Liver (tissue), 9 donors: ENCODE measurements around the gene SS18L1. TPM values are rescaled to one million over a fixed set of nuclear protein-coding genes. Genes with fewer than 3 reads are reported as not detected.

Experiments used
- DNase-seq: peaks from one replicate; pipeline ENCODE4 v3.0.0-alpha.2; 2017; ENCODE audit warnings: low spot score
- H3K27ac ChIP-seq, 2 donors: one replicate each; pipeline ENCODE4 v1.7.0; 2013; ENCODE audit warnings: inconsistent platforms in 2 of 2, low read length in 2 of 2, control low read depth in 1 of 2, low read depth in 1 of 2, mild to moderate bottlenecking in 1 of 2
- H3K27me3 ChIP-seq, 4 donors: one replicate each; pipeline versions ENCODE4 v1.6.1 to v1.7.0; 2013; ENCODE audit warnings: low read length in 3 of 4, inconsistent platforms in 1 of 4, mild to moderate bottlenecking in 1 of 4, moderate library complexity in 1 of 4; ENCODE audit not compliant: control insufficient read depth in 4 of 4, insufficient read depth in 4 of 4
- H3K36me3 ChIP-seq, 4 donors: one replicate each; pipeline versions ENCODE4 v1.6.1 to v1.7.0; 2013; ENCODE audit warnings: low read length in 3 of 4, mild to moderate bottlenecking in 3 of 4, low read depth in 1 of 4, moderate library complexity in 1 of 4; ENCODE audit not compliant: control insufficient read depth in 4 of 4, insufficient read depth in 3 of 4
- H3K4me1 ChIP-seq, 4 donors: one replicate each; pipeline versions ENCODE4 v1.6.1 to v1.7.0; 2013; ENCODE audit warnings: low read length in 3 of 4, mild to moderate bottlenecking in 3 of 4, moderate library complexity in 1 of 4; ENCODE audit not compliant: control insufficient read depth in 4 of 4, insufficient read depth in 4 of 4
- H3K4me3 ChIP-seq, 3 donors: one replicate each; pipeline versions ENCODE4 v1.6.1 to v1.7.0; 2013; ENCODE audit warnings: low read length in 3 of 3, control low read depth in 1 of 3, low read depth in 1 of 3, mild to moderate bottlenecking in 1 of 3
- H3K9ac ChIP-seq, 2 donors: one replicate each; pipeline ENCODE4 v1.7.0; 2013; ENCODE audit warnings: low read length in 2 of 2, mild to moderate bottlenecking in 2 of 2, moderate library complexity in 2 of 2, control low read depth in 1 of 2, low read depth in 1 of 2
- H3K9me3 ChIP-seq, 4 donors: one replicate each; pipeline versions ENCODE4 v1.6.1 to v1.7.0; 2013; ENCODE audit warnings: low read length in 3 of 4; ENCODE audit not compliant: control insufficient read depth in 4 of 4
- EGR1 ChIP-seq, 2 donors: IDR thresholded peaks; 2 replicates each; pipeline ENCODE4 v1.6.1; 2016 to 2018; ENCODE audit warnings: antibody characterized with exemption in 2 of 2, low read depth in 2 of 2
- FOXA1 ChIP-seq: IDR thresholded peaks from 2 replicates; pipeline ENCODE4 v1.6.1; 2016; ENCODE audit warnings: antibody characterized with exemption
- GABPA ChIP-seq, 2 donors: IDR thresholded peaks in 1 of 2; conservative IDR thresholded peaks in 1 of 2; 2 replicates each; pipeline ENCODE4 v1.6.1; 2016; ENCODE audit warnings: antibody characterized with exemption in 2 of 2, mild to moderate bottlenecking in 1 of 2, moderate library complexity in 1 of 2
- HNF4A ChIP-seq, 2 donors: conservative IDR thresholded peaks; 2 replicates each; pipeline ENCODE4 v1.6.1; 2016; ENCODE audit warnings: antibody characterized with exemption in 2 of 2, mild to moderate bottlenecking in 2 of 2
- NR2F2 ChIP-seq: IDR thresholded peaks from 2 replicates; pipeline ENCODE4 v1.6.1; 2016; ENCODE audit warnings: antibody characterized with exemption
- RXRA ChIP-seq, 2 donors: IDR thresholded peaks; 2 replicates each; pipeline ENCODE4 v1.6.1; 2017 to 2018; ENCODE audit warnings: antibody characterized with exemption in 2 of 2, mild to moderate bottlenecking in 1 of 2
- SP1 ChIP-seq: IDR thresholded peaks from 2 replicates; pipeline ENCODE4 v1.6.1; 2018; ENCODE audit warnings: antibody characterized with exemption, mild to moderate bottlenecking
- TAF1 ChIP-seq: conservative IDR thresholded peaks from 2 replicates; pipeline ENCODE4 v1.6.1; 2016; ENCODE audit warnings: antibody characterized with exemption, mild to moderate bottlenecking
- YY1 ChIP-seq: IDR thresholded peaks from 2 replicates; pipeline ENCODE4 v1.6.1; 2016; ENCODE audit warnings: antibody characterized with exemption, mild to moderate bottlenecking
- WGBS: extraction: QIAGEN DNeasy Blood & Tissue Kit; methylation state at CpG from one replicate; pipeline ENCODE4 v1.1.7; 2013; 5-methylcytosine and 5-hydroxymethylcytosine counted together
- polyA plus RNA-seq, 2 donors: library from polyadenylated mRNA; stranded (reverse) in 1 of 2; unstranded in 1 of 2; fragments of 200-250 nt in 1 of 2; fragments of >200 nt in 1 of 2; fragmentation: Nextera tagmentation in 1 of 2; extraction: Ambion mirVana in 1 of 2; gene quantifications; one replicate each; pipeline versions ENCODE4 v1.2.1 to v1.2.3, GENCODE V29; 2013 to 2015
- total RNA-seq, 2 donors: library from RNA; depleted of rRNA; stranded (reverse); fragments of >200 nt; gene quantifications; one replicate each; pipeline ENCODE4 v1.2.3, GENCODE V29; 2014
- TF ChIP-seq, protein P1 (sequence below): IDR thresholded peaks from 2 replicates; pipeline ENCODE4 v1.6.1; 2016; ENCODE audit warnings: antibody characterized with exemption, mild to moderate bottlenecking
- TF ChIP-seq, protein P2 (sequence below): IDR thresholded peaks from 2 replicates; pipeline ENCODE4 v1.6.1; 2016; ENCODE audit warnings: antibody characterized with exemption
- TF ChIP-seq, protein P3 (sequence below): fragments of 150-350 bp; IDR thresholded peaks from 2 replicates; pipeline ENCODE4 v1.5.1; 2017; ENCODE audit warnings: improper control_type of control experiment, low read depth, low read length; ENCODE audit not compliant: missing input control
- TF ChIP-seq, protein P4 (sequence below): IDR thresholded peaks from 2 replicates; pipeline ENCODE4 v1.6.1; 2016; ENCODE audit warnings: antibody characterized with exemption
- donor health status: healthy.
- donor health status: healthy.
- donor health status: healthy.
- donor health status: healthy.
- donor health status: healthy.

The SS18L1 gene
- total and polyA plus RNA-seq, 4 donors, result 6.1 to 24.3 (median 16.7) TPM

DNA sequence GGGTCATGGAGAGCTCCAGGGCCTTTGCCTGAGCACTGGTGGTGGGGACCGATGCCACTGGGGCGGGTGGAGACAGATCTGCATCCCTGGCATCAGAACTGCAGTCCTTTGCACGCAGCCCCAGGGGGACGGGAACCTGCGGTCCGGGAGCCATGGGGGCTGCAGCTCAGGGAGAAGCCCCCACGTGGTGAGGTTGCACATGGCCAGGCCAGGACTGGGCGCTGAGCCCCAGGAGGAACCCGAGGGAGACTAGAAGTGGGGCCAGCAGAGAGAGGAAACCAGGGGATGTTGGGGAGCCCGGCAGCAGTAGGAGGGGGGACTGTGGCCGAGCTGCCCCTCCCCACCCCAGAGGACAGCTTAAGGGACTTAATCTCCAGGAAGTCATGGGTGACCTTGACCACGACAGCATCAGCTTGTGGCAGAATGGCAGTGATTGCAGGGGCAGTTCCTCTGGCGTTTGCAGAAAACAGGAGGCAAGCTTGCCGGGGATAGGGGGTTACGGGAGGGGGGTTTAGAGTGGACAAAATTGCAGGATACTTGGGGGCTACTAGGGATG, 39.3 kb upstream of the SS18L1 start:
- no peak for DNase-seq
- Histone ChIP-seq H3K9ac (no peak overlapping the region), H3K4me1 (no peaks in the 10 kb centered on the region), H3K27me3 (peaks cover 0 to 4% (median 1%) of the 10 kb centered on the region in 4 donors), H3K36me3 (no peaks in the 10 kb centered on the region), H3K27ac (no peak overlapping the region), H3K9me3 (peaks cover 12 to 28% (median 22%) of the 10 kb centered on the region in 4 donors), H3K4me3 (no peak overlapping the region)
- 48% methylated on average over 15 of the region's 15 CpGs for WGBS
- TF ChIP-seq, protein P1, sequence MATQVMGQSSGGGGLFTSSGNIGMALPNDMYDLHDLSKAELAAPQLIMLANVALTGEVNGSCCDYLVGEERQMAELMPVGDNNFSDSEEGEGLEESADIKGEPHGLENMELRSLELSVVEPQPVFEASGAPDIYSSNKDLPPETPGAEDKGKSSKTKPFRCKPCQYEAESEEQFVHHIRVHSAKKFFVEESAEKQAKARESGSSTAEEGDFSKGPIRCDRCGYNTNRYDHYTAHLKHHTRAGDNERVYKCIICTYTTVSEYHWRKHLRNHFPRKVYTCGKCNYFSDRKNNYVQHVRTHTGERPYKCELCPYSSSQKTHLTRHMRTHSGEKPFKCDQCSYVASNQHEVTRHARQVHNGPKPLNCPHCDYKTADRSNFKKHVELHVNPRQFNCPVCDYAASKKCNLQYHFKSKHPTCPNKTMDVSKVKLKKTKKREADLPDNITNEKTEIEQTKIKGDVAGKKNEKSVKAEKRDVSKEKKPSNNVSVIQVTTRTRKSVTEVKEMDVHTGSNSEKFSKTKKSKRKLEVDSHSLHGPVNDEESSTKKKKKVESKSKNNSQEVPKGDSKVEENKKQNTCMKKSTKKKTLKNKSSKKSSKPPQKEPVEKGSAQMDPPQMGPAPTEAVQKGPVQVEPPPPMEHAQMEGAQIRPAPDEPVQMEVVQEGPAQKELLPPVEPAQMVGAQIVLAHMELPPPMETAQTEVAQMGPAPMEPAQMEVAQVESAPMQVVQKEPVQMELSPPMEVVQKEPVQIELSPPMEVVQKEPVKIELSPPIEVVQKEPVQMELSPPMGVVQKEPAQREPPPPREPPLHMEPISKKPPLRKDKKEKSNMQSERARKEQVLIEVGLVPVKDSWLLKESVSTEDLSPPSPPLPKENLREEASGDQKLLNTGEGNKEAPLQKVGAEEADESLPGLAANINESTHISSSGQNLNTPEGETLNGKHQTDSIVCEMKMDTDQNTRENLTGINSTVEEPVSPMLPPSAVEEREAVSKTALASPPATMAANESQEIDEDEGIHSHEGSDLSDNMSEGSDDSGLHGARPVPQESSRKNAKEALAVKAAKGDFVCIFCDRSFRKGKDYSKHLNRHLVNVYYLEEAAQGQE, result no peak
- TF ChIP-seq, protein P2, sequence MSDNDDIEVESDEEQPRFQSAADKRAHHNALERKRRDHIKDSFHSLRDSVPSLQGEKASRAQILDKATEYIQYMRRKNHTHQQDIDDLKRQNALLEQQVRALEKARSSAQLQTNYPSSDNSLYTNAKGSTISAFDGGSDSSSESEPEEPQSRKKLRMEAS, result no peak
- TF ChIP-seq SP1, result no peak
- TF ChIP-seq YY1, result no peak
- TF ChIP-seq TAF1, result no peak
- TF ChIP-seq HNF4A (conservative IDR thresholded peaks at IDR 0.05), result no peak
- no peak for TF ChIP-seq NR2F2
- TF ChIP-seq GABPA (IDR thresholded peaks at IDR 0.05 in 1 of 2, conservative IDR thresholded peaks at IDR 0.05 in 1 of 2), result no peak
- TF ChIP-seq, protein P3, sequence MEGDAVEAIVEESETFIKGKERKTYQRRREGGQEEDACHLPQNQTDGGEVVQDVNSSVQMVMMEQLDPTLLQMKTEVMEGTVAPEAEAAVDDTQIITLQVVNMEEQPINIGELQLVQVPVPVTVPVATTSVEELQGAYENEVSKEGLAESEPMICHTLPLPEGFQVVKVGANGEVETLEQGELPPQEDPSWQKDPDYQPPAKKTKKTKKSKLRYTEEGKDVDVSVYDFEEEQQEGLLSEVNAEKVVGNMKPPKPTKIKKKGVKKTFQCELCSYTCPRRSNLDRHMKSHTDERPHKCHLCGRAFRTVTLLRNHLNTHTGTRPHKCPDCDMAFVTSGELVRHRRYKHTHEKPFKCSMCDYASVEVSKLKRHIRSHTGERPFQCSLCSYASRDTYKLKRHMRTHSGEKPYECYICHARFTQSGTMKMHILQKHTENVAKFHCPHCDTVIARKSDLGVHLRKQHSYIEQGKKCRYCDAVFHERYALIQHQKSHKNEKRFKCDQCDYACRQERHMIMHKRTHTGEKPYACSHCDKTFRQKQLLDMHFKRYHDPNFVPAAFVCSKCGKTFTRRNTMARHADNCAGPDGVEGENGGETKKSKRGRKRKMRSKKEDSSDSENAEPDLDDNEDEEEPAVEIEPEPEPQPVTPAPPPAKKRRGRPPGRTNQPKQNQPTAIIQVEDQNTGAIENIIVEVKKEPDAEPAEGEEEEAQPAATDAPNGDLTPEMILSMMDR, result no peak
- no peak for TF ChIP-seq EGR1 (IDR thresholded peaks at IDR 0.05; ENCODE audit: low read depth in 2 of 2)

DNA sequence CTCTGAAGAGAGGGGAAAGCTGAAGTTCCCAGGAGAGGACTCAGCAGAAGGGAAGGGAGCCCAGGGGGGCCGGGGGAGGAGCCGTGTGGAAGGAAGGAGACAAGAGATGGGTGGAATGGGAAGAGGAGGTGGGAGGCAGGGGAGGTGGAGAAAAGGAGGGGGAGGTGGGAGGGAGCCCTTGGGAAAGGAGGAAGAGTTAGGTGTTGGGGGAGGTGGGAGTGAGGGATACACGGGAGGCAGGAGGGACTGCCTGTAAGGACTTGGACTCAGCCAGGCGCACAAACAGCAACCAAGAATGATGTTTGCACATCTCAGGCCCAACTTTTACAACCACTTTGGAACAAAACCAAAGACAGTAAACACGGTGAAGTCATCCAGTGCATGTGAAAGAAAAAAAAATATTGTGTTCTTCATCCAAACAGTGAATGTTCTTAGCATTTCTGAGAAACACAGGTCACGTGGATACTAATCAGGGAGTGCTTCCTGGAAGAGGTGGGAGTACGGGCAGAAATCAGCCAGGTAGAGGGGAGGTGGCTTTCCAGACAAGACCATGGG, 38.7 kb upstream of the SS18L1 start:
- peaks cover 14 to 31% (median 24%) of the 10 kb centered on the region in 4 donors for H3K9me3 ChIP-seq
- TF ChIP-seq, protein P3, result no peak
- TF ChIP-seq TAF1 (no peak), NR2F2 (no peak), FOXA1 (no peak), RXRA (IDR thresholded peaks at IDR 0.05) (no peak)
- TF ChIP-seq, protein P4, sequence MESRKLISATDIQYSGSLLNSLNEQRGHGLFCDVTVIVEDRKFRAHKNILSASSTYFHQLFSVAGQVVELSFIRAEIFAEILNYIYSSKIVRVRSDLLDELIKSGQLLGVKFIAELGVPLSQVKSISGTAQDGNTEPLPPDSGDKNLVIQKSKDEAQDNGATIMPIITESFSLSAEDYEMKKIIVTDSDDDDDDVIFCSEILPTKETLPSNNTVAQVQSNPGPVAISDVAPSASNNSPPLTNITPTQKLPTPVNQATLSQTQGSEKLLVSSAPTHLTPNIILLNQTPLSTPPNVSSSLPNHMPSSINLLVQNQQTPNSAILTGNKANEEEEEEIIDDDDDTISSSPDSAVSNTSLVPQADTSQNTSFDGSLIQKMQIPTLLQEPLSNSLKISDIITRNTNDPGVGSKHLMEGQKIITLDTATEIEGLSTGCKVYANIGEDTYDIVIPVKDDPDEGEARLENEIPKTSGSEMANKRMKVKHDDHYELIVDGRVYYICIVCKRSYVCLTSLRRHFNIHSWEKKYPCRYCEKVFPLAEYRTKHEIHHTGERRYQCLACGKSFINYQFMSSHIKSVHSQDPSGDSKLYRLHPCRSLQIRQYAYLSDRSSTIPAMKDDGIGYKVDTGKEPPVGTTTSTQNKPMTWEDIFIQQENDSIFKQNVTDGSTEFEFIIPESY, result no peak
- 41% methylated on average over 7 of the region's 7 CpGs for whole genome bisulfite sequencing

More for the DNA sequence above, 38.7 kb upstream of the SS18L1 start:
- Histone ChIP-seq H3K9ac (no peak overlapping the region), H3K4me1 (no peaks in the 10 kb centered on the region), H3K36me3 (no peaks in the 10 kb centered on the region), H3K27me3 (peaks cover 0 to 4% (median under 1%) of the 10 kb centered on the region in 4 donors), H3K4me3 (no peak overlapping the region), H3K27ac (no peak overlapping the region)
- DNase-seq, result no peak
